Peyer's patch (tissue), 4 donors: ENCODE results near the gene LIN37. TPM values are rescaled to one million over a fixed set of nuclear protein-coding genes. Genes with fewer than 3 reads are reported as not detected.

ENCODE experiments used
- DNase-seq, 3 donors: peaks; one replicate each; pipeline ENCODE4 v3.0.0-alpha.2; 2017 to 2019
- H3K27ac ChIP-seq, 4 donors: fragments of 200-600 bp; sonication (generic); one replicate each; pipeline ENCODE4 v1.5.1; 2016 to 2019
- H3K27me3 ChIP-seq, 2 donors: fragments of 200-600 bp; sonication (generic); one replicate each; pipeline ENCODE4 v1.5.1; 2019
- H3K36me3 ChIP-seq, 3 donors: fragments of 200-600 bp; sonication (generic); one replicate each; pipeline ENCODE4 v1.5.1; 2016 to 2019
- H3K4me1 ChIP-seq, 4 donors: fragments of 200-600 bp; sonication (generic); one replicate each; pipeline ENCODE4 v1.5.1; 2016 to 2019
- H3K4me3 ChIP-seq, 4 donors: fragments of 200-600 bp; sonication (generic); 1 replicate in 3 of 4; 2 replicates in 1 of 4; pipeline ENCODE4 v1.5.1; 2016 to 2019; ENCODE audit warnings: mild to moderate bottlenecking in 1 of 4
- H3K9me3 ChIP-seq, 4 donors: fragments of 200-600 bp; sonication (generic); one replicate each; pipeline ENCODE4 v1.5.1; 2016 to 2019; ENCODE audit warnings: mild to moderate bottlenecking in 1 of 4
- POLR2A ChIP-seq, 2 donors: fragments of 450-650 bp; IDR thresholded peaks; one replicate each; pipeline ENCODE4 v1.5.1; 2017; ENCODE audit warnings: antibody characterized with exemption in 2 of 2, mild to moderate bottlenecking in 2 of 2, moderate library complexity in 2 of 2
- total RNA-seq, 4 donors: library from RNA; depleted of rRNA; stranded (reverse); fragments of >200 nt; gene quantifications; one replicate each; pipeline ENCODE4 v1.1.0, GENCODE V29; 2016
- TF ChIP-seq, protein P1 (sequence below), 6 experiments: fragments of 450-650 bp in 4 of 6; fragments of 200-600 bp in 2 of 6; sonication (generic) in 1 of 6; IDR thresholded peaks; one replicate each; pipeline ENCODE4 v1.5.1; 2017 to 2019; ENCODE audit warnings: antibody characterized with exemption in 6 of 6, mild to moderate bottlenecking in 3 of 6, moderate library complexity in 1 of 6

LIN37 gene
- total RNA-seq, 4 donors from 2014 or later: 11.6 to 30.5 (median 20.2) TPM

DNA sequence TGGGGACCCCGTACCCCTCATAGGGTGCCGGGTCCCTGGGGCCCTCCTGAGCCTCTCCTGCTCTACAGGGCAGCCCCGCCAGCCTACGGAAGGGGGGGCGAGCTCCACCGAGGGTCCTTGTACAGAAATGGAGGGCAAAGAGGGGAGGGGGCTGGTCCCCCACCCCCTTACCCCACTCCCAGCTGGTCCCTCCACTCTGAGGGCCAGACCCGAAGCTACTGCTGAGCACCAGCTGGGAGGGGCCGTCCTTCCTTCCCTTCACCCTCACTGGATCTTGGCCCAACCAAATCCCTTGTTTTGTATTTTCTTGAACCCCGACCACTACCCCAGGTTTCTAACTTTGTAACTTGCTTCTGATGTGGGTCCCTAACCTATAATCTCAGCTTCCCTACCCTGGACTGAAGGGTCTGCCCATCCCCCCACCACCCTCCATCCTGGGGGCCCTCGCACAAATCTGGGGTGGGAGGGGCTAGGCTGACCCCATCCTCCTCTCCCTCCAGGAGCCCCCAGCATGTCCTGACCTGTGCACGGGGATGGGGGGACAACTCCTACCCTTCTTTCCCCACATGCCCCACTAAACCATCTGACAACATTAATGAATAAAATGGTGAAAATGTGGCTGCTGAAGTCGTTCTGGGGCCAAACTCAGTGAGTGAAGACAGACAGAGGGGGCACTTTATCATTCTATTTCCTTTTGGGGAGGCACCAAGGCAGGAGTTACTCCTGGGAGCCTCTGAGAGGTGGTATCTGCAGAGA is 40.0 kb downstream of the LIN37 start:
- Histone ChIP-seq H3K4me1 (no peaks in the 10 kb centered on the region), H3K9me3 (no peaks in the 10 kb centered on the region), H3K27me3 (no peaks in the 10 kb centered on the region), H3K36me3 (no peaks in the 10 kb centered on the region), H3K27ac (no peak overlapping the region), H3K4me3 (no peak overlapping the region)
- TF ChIP-seq, protein P1, sequence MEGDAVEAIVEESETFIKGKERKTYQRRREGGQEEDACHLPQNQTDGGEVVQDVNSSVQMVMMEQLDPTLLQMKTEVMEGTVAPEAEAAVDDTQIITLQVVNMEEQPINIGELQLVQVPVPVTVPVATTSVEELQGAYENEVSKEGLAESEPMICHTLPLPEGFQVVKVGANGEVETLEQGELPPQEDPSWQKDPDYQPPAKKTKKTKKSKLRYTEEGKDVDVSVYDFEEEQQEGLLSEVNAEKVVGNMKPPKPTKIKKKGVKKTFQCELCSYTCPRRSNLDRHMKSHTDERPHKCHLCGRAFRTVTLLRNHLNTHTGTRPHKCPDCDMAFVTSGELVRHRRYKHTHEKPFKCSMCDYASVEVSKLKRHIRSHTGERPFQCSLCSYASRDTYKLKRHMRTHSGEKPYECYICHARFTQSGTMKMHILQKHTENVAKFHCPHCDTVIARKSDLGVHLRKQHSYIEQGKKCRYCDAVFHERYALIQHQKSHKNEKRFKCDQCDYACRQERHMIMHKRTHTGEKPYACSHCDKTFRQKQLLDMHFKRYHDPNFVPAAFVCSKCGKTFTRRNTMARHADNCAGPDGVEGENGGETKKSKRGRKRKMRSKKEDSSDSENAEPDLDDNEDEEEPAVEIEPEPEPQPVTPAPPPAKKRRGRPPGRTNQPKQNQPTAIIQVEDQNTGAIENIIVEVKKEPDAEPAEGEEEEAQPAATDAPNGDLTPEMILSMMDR (IDR thresholded peaks at IDR 0.05): no peak
- no peak for TF ChIP-seq POLR2A (IDR thresholded peaks at IDR 0.05)
- DNase-seq: no peak

DNA sequence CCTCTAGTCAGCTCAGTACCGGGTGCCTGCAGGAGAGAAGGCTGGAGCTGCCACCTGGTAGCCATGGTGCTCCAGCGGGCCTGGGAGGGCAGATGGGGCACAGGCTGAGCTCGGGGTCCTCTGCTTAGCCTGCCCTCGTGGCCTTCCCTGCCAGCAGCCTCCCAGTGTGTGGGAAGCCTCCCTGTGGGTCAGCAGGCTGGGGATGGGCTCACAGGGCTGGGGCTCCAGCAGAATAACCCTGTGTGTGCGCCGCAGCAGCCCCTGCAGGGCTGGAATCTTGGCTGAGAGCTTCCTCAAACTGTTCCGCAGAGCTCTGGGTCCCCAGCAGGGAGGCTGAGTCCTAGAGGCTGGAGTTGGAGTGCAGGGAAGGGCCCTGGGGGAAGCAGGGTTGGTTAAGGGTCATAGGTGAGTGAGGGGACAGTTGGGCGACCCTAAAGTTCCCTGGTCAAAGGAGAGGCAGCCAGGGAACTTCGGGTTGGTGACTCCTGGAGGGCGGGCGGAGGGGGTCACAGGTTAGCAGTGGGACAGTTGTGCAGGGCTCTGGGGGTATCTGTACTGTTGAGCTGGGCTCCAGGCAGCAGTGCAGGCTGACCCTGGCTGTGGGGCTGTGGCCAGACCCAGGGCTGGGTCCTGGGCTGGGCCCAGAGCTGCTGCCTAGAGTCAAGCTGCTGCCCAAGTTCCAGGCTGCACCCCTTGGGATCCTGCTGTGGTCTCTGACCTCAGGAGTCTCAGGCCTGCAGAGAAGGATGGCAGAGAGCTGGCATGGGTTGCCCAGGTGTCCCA is 41.0 kb downstream of the LIN37 start:
- no peaks in the 10 kb centered on the region for H3K4me1 ChIP-seq
- no peak overlapping the region for H3K4me3 ChIP-seq
- H3K36me3 ChIP-seq: no peaks in the 10 kb centered on the region
- no peak for DNase-seq
- H3K27me3 ChIP-seq: no peaks in the 10 kb centered on the region
- H3K27ac ChIP-seq: no peak overlapping the region
- no peaks in the 10 kb centered on the region for H3K9me3 ChIP-seq
- TF ChIP-seq, protein P1 (IDR thresholded peaks at IDR 0.05): no peak
- TF ChIP-seq POLR2A (IDR thresholded peaks at IDR 0.05): no peak

DNA sequence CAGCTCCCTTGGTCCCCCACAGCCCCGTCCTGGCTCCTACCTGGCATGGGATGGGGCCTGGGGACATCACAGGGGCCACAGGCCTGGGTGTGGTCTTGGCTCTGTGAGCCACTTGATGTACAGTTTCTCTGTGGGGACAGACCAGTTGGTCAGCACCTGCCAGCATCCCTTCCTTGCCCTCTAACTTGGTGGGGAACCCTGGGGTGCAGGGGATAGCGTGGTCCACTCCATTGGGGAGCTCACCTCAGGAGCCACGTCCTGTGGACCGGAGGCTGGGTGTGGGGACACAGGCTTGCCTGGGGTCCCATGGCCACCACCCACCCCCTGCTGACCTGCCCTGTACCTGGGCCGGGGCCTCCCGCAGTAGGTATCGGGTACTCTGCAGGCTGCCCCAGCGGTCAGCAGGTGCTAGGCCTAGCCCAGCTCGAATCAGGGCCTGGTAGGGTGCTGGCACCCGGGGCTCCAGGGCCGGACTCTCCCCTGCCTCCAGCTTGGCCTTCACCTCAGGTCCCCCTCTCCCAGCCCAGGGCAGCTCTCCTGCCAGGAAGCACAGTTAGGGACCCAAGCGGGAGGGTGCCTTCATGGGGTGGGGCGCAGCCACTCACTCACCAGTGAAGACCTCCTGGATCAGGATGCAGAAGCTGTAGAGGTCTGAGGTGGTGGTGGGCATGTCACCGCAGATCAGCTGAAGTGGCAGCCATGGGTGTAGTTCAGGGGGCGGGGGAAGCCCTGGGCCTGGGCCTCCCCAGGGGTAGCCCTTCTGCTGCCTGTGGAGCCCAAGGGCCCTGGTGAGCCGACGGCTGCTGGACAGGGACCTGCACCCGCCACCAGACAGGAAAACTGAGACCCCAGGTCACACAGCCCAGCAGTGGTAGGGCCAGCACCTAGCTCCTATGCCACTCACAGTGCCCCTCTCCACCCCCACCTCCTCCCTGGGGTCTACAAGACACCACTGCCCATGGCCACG is 41.9 kb downstream of the LIN37 start:
- DNase-seq: no peak
- no peaks in the 10 kb centered on the region for H3K4me1 ChIP-seq
- H3K4me3 ChIP-seq: no peak overlapping the region
- TF ChIP-seq, protein P1 (IDR thresholded peaks at IDR 0.05): no peak
- TF ChIP-seq POLR2A (IDR thresholded peaks at IDR 0.05): no peak
- H3K36me3 ChIP-seq: no peaks in the 10 kb centered on the region
- H3K27me3 ChIP-seq: no peaks in the 10 kb centered on the region
- H3K27ac ChIP-seq: no peak overlapping the region
- no peaks in the 10 kb centered on the region for H3K9me3 ChIP-seq

DNA sequence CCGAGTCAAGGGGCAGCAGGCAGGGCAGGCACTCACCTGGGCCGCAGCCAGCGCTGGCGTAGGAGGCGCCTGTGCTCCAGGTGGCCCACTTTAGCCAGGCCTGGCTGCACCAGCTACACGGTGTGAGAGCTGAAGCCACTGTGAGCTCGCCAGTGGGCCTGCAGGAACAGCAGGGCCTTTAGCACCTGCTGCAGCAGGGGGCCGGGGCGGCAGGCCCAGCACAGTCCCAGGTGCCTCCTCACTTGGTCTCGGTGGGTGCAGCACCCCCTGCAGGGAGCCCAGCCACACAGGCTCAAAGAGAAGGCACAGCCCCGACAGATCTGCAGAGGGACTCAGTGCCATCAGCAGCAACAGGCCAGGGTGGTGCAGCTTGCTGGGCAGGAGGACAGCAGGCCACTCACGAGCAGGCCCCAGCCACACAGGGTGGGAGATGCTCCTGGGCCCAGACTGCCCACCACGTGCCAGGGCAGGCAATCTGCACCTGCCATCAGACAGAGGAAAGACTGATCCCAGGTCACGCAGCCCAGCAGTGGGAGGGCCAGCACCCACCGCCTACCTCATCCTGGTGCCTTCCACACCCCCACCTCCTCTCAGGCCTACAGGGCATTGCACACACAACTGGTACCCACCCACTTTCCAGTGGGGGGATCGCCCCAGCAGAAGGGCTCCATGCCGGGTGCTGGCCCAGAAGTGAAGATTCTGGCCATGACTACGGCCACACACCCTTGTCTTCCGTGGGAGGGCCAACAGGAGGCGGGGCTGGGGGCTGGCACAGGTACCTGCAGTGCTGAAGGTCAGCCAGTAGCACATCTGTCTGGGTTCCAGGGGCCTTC is 42.8 kb downstream of the LIN37 start:
- no peak overlapping the region for H3K27ac ChIP-seq
- no peaks in the 10 kb centered on the region for H3K9me3 ChIP-seq
- DNase-seq: no peak
- no peaks in the 10 kb centered on the region for H3K4me1 ChIP-seq
- no peak overlapping the region for H3K4me3 ChIP-seq
- H3K27me3 ChIP-seq: no peaks in the 10 kb centered on the region
- TF ChIP-seq, protein P1 (IDR thresholded peaks at IDR 0.05): no peak
- no peak for TF ChIP-seq POLR2A (IDR thresholded peaks at IDR 0.05)
- no peaks in the 10 kb centered on the region for H3K36me3 ChIP-seq
